Measurements from ENCODE around the gene ULK1.

ULK1 gene

DNA sequence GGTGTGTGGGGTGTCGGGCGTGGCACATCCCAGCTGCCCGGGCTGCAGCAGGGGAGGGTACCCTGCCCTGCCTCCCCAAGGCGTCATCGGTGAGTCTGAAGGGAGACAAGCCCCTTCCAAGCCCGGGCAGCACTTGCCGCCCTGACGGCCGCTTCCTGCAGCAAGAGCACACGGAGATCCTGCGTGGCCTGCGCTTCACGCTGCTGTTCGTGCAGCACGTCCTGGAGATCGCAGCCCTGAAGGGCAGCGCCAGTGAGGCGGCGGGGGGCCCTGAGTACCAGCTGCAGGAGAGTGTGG, 24.6 kb downstream of the ULK1 start:
- no peak for DNase-seq (ENCODE audit: low read depth in 2 of 2, low spot score in 1 of 2)

DNA sequence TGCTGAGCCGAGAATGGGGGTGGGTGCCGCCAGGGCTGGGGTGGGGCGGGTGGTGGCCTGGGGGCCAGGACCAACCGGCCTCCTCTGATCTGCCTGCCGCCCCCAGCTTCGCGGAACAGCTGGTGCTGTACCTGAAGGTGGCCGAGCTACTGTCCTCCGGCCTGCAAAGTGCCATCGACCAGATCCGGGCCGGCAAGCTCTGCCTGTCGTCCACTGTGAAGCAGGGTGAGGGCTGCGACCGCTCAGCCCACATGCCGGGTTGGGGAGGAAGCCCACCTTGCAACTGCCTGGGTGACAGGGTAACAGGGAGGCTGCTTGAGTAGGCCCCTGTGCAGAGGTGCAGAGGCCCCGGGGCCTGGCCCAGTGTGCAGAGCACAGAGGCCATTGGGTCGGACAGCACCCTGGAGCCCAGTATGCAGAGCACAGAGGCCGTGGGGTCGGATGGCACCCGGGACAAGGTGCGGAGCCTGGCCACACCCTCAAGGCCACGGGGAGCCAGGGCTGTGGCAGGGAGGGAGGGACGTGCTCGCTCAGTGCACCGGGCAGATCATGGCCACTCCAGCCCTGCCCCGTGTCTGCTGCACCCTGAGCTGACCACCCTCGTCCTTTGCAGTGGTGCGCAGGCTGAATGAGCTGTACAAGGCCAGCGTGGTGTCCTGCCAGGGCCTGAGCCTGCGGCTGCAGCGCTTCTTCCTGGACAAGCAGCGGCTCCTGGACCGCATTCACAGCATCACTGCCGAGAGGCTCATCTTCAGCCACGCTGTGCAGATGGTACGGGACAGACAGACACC, 25.1 kb downstream of the ULK1 start:
- DNase-seq (ENCODE audit: low read depth in 2 of 2, low spot score in 1 of 2), result no peak

DNA sequence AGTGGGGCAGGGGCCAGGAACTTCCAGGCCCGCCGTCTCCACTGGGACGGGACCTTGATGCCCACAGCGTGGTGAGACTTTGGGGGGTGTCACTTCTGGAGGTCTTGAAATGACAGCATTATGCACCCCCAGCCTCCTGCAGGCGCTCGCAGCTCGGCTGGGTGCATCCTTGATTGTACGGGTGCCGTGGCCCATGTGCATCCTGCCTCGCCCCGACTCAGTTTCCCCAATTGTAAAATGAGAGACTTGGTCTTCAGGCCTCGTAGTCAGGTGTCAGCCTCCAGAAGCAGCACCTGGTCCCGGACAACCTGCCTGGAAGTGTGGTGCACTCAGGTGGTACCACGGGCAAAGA, 25.7 kb downstream of the ULK1 start:
- DNase-seq (ENCODE audit: low read depth in 2 of 2, low spot score in 1 of 2), result no peak

DNA sequence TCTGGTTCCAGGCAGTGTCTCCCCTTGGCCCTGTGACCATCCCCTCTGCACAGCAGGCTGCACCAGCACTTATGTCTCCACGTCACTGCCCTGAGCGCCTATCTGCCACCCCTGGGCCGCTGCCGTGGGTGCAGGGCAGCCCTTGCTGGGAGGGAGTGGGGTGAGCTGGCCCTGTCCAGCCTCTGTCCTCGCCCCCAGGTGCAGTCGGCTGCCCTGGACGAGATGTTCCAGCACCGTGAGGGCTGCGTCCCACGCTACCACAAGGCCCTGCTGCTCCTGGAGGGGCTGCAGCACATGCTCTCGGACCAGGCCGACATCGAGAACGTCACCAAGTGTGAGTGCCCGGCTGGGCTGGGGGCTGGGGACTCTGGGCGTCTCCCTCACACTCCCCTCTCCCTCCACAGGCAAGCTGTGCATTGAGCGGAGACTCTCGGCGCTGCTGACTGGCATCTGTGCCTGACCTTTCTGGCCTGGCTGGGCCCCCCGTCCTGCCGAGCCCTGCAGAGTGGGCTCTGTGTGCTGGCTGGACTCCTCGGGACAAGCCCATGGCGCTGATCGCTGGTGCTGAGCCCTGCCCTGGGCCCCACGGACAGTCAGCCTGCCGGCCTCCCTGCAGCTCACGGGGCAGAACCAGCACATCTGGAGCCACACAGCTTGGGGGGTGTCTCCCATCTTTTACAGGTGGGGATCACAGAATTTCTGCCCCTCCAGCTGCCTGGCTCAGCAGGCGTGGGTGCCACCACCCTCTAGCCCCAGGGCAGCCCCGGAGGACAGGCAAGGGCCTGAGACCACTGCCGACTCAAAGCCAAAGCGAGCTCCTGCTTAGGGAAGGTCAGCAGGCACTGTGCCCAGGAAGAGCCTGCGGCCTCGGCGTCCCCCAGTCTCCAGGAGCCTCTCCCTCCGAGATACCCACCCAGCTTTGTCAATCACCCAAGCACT, 26.7 kb downstream of the ULK1 start:
- DNase-seq (ENCODE audit: low read depth in 2 of 2, low spot score in 1 of 2), result no peak

DNA sequence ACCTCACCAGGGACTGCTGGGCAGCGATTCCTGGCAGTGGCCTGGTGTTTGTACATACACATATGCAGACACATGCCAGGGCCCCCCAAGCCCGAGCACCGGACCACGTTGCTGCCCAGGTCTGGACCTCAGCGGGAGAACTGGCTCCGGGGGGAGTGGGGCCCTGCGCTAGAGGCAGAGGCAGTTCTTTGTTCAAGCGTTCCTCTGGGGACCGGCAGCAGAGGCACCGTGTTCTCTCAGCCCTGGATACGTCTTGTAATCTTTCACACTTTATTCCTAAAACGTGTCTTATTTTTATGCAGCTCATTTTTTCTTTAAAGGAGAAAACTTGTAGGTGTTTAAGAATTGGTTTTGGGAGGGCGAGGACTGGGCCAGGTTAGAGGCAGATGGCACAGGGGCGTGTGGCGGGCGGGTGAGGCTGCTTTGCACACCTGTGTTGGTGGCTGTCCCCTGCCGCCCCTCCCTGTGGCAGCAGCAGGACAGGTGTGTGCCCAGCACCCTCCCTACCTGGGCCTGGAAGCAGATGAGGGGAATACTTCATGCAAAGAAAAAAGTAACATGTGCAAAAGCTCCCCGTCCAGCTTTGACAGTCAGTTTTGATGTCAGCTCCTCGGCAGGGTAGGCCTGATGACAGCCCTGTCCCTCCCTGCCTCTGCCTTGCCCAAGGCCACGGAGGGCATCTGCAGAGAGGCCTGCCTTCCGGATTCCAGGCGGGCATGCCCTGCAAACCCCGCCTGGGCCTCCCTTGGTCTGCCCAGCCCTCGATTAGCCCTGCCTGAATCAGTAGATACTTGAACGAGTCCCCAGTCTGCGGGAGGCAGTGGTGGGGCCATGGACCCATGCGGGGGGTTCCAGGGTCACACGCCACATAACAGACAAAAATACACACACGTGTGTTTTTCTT, 27.7 kb downstream of the ULK1 start:
- DNase-seq (ENCODE audit: low read depth in 2 of 2, low spot score in 1 of 2), result no peak

DNA sequence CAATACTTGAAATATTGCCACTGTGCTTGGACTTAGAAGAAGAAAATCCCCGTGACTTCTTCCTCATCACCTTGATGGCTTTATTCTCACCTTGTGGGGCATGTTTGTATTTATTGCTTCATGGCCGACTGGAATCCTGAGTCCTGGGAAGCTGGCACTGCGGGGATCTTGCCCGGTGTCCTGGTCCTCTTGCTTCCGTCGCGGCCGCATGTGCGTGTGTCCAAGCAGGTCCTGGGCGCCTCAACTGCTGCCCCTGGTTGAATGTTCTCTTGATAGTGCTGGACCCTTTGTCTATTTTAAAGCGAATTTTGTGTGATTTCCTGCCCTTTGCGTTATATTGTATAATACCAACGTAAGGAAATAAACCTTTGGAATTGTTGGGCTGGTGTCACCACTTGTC, 28.4 kb downstream of the ULK1 start:
- no peak for DNase-seq (ENCODE audit: low read depth in 2 of 2, low spot score in 1 of 2)

DNA sequence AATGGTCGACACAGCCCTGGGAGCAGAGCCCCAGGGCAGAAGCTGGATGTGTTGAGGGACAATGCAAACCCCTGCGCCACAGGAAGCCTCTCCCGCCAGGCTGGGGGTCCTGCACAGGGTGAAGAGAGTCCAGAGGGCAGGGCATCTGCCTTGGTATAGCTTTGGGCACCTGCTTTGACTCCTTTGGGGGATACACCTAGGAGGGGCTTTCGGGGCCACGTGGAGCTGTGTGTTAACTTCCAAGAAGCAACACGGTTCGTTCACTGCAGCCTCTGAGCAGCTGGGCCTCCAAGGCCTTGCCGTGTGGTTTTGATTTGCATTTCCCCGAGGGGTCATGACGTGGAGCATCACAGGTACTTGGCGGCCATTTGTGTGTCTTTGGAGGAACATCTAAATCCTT, 28.8 kb downstream of the ULK1 start:
- DNase-seq (ENCODE audit: low read depth in 2 of 2, low spot score in 1 of 2), result no peak

DNA sequence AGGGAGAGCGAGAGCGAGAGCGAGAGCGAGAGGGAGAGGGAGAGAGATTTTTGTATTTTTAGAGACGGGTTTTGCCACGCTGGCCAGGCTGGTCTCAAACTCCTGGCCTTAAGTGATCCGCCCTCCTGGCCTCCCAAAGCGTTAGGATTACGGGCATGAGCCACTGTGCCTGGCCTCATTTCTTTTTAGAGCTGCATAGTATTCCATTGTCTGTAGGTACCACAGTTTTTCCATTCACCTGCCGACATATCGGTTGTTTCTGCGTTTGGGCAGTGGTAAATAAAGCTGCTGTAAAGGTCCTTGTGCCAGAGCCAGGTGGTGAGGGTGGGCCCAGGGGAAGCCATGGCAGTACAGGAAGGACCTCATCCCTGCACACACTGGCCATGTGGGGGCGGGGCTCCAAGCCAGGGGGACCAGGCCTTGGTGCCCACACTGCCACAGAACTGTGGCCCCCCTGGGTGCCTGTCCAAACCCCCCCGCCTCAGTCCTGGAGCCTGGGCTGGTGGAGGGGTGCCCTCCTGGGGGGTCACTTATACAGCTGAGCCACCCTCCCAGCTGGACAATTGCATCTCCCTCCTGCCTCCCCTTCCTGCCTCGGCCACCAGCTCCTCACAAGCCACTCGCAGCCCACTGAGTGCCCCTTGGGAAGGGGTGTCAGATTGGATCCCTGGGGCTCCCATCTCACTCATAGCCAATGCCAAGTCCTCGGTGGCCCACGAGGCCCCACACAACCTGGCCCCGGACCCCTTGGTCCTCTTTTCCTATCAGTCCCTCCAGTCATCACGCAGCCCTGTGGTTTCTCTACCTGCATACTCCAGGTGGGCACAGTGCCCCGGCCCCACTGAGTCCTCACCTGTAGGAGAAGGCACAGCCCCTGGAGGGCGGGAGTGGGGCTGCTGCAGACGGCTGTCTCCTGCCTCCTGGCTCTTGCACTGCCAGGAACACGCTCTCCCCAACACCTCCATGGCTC, 33.0 kb downstream of the ULK1 start:
- DNase-seq (ENCODE audit: low read depth in 2 of 2, low spot score in 1 of 2), result no peak

DNA sequence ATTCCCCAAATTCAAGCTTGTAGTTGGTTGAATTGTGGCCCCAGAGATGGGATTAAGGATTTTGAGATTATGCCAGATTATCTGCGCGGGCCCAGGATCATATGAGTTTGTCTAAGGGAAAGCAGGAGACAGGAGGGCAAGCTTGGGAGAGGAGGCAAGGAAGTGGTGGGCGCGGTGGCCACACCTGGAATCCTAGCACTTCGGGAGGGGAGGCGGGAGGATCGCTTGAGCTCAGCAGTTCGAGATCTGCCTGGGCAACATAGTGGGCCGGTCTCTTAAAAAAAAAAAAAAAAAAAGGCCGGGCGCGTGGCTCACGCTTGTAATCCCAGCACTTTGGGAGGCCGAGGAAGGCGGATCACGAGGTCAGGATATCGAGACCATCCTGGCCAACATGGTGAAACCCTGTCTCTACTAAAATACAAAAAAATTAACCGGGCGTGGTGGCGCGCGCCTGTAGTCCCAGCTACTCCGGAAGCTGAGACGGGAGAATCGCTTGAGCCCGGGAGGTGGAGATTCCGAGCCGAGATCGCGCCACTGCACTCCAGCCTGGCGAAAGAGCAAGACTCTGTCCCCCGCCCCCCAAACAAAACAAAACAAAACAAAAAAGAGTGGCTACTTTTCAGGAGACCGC, 33.8 kb downstream of the ULK1 start:
- DNase-seq (ENCODE audit: low read depth in 2 of 2, low spot score in 1 of 2), result no peak

DNA sequence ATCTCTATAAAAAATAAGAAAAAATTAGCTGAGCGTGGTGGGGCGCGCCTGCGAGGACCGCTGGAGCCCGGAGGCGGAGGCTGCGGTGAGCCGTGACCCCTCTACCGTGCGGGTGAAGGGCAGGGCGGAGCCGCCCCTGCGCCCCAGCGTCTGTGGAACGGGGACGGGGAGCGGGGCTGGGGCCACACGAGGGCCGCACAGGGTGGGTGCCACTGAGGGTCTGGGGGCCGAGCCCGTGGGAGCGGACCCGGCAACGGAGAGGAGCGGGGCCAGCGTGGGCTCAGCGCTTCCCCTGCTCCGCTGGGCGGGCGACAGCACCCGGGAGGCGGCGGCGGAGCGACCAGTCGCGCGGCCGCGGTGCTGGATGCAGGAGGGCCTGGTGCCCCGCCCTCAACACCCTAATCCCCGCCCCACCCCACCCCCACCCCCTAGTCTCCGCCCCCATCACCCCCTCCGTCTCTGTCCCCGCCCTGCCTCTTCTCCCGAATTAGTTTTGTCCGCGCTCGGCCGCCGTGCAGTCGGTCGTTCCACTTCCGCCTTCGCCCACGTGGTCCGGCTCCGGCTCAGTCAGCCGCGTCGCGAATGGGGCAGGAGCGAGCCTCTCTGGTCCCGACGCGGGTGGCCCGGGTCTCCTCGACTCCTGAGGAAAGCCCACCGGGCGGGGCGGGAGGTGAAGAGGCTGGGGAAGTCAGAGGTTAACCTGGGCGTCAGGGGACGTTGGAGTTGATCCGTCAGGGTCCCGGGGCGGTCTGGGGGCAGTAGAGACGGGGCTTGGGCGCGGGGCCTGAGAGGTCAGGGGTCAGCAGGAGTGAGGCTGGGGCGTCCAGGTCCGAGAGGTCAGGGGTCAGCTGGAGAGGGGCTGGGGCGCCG, 34.5 kb downstream of the ULK1 start, which contains the start of gene PUS1:
TSS of gene PUS1 (plus strand) at position 566 of the 870 bp plus-strand sequence. CDS start 447 bp downstream, outside the sequence.
- DNase-seq (ENCODE audit: low read depth in 2 of 2, low spot score in 1 of 2), result peak; percentile 80 to 89

DNA sequence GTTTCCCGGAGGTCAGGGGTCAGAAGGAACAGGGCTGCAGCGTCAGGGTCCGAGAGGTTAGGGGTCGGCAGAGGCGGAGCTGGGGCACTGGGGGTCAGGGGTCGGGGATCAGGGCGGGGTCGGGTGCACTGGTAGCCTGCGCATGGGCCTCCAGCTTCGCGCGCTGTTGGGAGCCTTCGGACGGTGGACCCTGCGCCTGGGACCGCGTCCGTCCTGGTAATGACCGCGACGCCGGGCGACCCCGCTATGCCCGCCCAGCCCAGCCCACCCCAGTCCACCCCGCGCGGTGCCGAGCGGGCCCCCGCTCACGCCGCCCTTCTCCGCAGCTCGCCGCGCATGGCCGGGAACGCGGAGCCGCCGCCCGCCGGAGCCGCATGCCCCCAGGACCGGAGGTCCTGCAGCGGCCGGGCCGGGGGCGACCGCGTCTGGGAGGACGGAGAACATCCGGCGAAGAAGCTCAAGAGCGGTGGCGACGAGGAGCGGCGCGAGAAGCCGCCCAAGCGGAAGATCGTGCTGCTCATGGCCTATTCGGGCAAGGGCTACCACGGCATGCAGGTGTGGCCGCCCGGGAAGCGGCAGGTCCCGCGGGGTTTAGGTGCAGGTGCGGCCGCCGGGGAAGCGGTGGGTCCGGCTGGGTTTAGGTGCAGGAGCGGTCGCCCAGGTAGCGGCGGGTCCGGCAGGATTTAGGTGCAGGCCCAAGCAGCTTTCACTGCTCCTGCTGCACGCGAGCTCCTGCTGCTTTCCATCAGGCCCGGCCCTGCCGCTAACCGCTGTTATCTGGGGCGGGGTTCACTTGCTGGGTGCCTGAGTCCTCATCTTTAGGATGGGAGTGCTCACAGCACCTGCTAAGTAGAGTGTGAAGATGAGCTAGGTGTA, 35.4 kb downstream of the ULK1 start:
- peak in 1 of 2 donors; percentile 9 for DNase-seq (ENCODE audit: low read depth in 2 of 2, low spot score in 1 of 2)

DNA sequence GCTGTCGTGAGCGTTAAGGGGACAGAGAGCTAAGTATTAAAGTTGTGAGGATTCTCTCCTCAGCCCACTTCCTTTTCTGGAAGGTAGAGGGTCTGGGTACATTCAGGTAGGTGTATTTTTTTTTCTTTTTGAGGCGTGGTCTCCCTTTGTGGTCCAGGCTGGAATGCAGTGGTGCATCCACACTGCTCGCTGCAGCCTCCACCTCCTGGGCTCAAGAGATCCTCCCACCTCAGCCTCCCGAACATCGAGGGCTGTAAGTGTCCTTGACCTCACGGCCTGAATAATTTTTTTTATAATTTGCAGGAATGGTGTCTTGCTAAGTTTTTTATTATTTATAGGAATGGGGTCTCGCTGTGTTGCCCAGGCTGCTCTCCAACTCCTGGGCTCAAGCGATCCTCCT, 36.1 kb downstream of the ULK1 start:
- no peak for DNase-seq (ENCODE audit: low read depth in 2 of 2, low spot score in 1 of 2)

DNA sequence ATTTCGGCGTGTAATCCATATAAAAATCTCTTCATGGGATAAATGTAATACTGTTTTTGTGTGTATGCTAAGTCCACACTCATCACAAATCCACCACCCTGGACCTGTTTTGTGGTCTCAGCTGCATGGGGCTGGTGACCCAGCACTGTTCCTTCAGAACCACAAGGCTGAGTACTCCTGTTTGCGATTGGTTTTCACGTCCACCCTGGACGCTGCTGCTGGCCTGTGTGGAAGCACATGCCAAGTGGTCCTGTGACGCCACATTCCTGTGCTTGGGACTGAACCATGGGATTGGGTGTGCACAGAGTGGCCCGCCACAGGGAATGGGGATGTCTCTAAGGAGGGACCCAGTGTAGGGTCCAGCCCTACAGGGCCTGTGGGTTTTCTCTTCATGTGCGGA, 39.0 kb downstream of the ULK1 start:
- no peak for DNase-seq (ENCODE audit: low read depth in 2 of 2, low spot score in 1 of 2)

DNA sequence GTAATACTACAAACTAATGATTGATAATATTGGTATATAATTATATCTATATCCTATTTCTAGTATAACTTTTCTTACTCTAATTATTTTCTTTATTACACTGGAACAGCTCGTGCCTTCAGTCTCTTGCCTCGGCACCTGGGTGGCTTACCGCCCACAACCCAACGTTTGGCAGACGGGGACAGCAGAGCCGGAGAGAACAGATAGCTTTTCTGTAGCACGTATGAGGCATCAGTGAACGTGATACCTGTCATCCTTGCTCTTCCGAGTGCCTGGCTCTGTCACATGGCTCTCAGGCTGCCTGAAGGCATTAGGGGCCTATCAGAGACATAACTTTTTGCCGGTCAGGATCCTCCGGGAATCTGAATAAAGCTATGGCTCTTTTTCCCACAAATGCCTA, 40.1 kb downstream of the ULK1 start:
- DNase-seq (ENCODE audit: low read depth in 2 of 2, low spot score in 1 of 2), result no peak

DNA sequence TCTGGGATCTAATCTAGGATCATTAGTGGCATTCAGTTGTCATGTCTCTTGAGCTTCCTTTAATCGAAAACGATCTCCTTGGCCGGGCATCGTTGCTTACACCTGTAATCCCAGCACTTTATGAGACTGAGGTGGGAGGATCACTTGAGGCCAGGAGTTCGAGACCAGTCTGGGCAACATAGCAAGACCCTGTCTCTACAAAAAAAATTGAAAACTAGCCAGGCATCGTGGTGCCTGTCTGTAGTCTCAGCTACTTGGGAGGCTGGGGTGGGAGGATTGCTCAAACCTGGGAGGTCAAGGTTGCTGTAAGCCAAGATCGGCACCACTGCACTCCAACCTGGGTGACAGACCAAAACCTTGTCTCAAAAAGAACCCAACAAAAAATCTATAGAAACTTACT, 43.7 kb downstream of the ULK1 start:
- no peak for DNase-seq (ENCODE audit: low read depth in 2 of 2, low spot score in 1 of 2)

DNA sequence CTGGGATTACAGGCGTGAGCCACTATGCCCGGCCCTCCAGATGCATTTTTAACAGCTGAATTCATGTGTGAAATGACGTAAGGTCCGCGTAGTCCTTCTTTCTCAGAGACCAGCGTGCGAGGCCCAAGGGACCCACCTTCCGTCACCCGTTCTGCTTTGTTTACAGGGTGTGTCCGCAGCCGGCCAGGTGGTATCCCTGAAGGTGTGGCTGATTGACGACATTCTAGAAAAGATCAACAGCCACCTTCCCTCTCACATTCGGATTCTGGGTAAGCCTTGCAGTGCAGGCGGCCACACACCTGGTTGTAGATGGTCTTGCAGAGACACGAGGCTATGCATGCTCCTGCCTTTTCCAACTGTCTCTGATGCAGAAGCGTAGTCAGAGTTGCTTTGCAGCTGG, 44.6 kb downstream of the ULK1 start:
- no peak for DNase-seq (ENCODE audit: low read depth in 2 of 2, low spot score in 1 of 2)

DNA sequence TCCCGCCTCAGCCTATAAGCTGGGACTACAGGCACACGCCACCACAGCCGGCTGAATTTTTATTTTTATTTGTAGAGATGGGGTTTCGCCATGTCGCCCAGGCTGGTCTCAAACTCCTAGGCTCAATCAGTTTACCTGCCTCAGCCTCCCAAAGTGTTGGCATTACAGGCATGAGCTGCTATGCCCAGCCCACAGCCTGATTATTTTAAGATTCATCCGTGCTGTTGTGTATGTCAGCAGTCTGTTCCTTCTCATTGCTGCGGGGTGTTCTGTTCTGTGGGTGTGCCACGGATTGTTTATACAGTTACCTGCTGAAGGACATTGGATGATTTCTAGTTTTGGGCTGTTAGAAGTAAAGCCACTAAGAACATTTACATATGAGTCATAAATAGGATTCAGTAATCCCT, 45.7 kb downstream of the ULK1 start:
- DNase-seq (ENCODE audit: low read depth in 2 of 2, low spot score in 1 of 2), result no peak
